Calu3 (cell line): ENCODE results near the gene TBX15. TPM values are rescaled to one million over a fixed set of nuclear protein-coding genes. Genes with fewer than 3 reads are reported as not detected.

Experiments used
- BruUV-seq: library from RNA; stranded (reverse); fragments of 400-500 nt; replicated peaks from 2 replicates; lab custom pipeline; 2021; lab: Mats Ljungman, UMichigan
- CTCF ChIA-PET: fragments of 300-600 bp; sonication (Branson Sonifier 250); formaldehyde crosslinking; loops from one replicate; lab custom pipeline; 2022; ENCODE audit warnings: antibody characterized with exemption; lab: Charles Lee
- DNase-seq: peaks from one replicate; pipeline ENCODE4 v3.0.0; 2022
- H3K27ac Mint-ChIP-seq: one replicate; pipeline ENCODE4 v1.8.0; 2022; ENCODE audit warnings: mixed read lengths; ENCODE audit not compliant: unreplicated experiment
- H3K27me3 Mint-ChIP-seq: one replicate; pipeline ENCODE4 v1.8.0; 2022; ENCODE audit warnings: mixed read lengths; ENCODE audit not compliant: unreplicated experiment
- H3K36me3 Mint-ChIP-seq: one replicate; pipeline ENCODE4 v1.8.0; 2022; ENCODE audit warnings: mild to moderate bottlenecking, moderate library complexity, mixed read lengths; ENCODE audit not compliant: insufficient read depth, unreplicated experiment
- H3K4me1 Mint-ChIP-seq: one replicate; pipeline ENCODE4 v1.8.0; 2022; ENCODE audit warnings: mild to moderate bottlenecking, low read depth, mixed read lengths; ENCODE audit not compliant: unreplicated experiment
- H3K4me3 Mint-ChIP-seq: one replicate; pipeline ENCODE4 v1.8.0; 2022; ENCODE audit warnings: mild to moderate bottlenecking, low read depth, moderate library complexity, mixed read lengths; ENCODE audit not compliant: unreplicated experiment
- H3K9me3 Mint-ChIP-seq: one replicate; pipeline ENCODE4 v1.8.0; 2022; ENCODE audit warnings: low read depth, mixed read lengths; ENCODE audit not compliant: unreplicated experiment
- intact Hi-C: fragments of 100-400 bp; cut with micrococcal nuclease; formaldehyde crosslinking; loops from one replicate; pipeline ENCODE4 v1.10.0; 2022; ENCODE audit not compliant: unreplicated experiment
- total RNA-seq: library from RNA; stranded (reverse); gene quantifications from 2 replicates; pipeline ENCODE4 v1.2.3, GENCODE V29; 2022
- TF ChIP-seq, protein P1 (sequence below): fragments of 200-600 bp; IDR thresholded peaks from one replicate; pipeline ENCODE4 v1.8.0; 2022; ENCODE audit warnings: antibody characterized with exemption; ENCODE audit not compliant: unreplicated experiment

The TBX15 gene
- total RNA-seq, 1 experiment from 2014 or later: not detected

DNA sequence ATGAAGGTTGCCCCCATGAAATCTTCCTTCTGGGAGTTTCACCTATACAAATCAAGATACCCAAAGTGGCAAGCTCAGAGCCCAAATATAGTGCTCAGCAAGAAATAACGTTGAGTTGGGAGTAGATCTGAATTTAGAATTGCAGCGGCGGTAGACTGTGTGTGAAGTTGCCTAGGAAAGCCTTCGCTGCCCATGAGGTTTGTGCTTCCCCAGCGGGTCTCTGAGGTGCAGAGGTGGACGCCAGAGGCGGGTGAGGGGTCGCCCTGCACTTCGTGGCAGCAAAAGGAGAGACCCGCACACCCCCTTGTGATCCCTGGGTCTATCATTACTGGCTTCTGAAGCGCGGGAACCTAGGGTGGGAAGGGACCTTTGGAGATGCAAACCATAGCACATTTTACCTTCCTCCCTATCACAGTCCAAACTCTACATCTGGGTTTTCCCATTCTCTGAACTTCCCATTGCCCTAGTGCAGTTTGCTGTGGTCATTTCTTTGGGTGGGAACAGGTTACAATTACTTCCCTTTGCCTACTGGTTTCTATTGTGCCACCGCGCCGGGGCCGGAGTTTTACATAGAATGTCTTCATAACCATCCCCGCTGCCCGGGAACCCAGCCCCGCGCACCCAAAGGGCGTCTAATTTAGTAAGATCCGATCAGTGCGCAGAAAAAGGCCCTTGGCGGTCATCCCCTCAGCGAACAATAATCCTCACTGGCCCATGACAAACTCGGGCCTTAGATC is 5.2 kb downstream of the TBX15 start:
- no peak overlapping the region for H3K27ac Mint-ChIP-seq
- no peaks in the 10 kb centered on the region for H3K27me3 Mint-ChIP-seq
- DNase-seq: no peak
- no peak overlapping the region for H3K4me3 Mint-ChIP-seq
- CTCF ChIA-PET: no interaction called here
- TF ChIP-seq, protein P1, sequence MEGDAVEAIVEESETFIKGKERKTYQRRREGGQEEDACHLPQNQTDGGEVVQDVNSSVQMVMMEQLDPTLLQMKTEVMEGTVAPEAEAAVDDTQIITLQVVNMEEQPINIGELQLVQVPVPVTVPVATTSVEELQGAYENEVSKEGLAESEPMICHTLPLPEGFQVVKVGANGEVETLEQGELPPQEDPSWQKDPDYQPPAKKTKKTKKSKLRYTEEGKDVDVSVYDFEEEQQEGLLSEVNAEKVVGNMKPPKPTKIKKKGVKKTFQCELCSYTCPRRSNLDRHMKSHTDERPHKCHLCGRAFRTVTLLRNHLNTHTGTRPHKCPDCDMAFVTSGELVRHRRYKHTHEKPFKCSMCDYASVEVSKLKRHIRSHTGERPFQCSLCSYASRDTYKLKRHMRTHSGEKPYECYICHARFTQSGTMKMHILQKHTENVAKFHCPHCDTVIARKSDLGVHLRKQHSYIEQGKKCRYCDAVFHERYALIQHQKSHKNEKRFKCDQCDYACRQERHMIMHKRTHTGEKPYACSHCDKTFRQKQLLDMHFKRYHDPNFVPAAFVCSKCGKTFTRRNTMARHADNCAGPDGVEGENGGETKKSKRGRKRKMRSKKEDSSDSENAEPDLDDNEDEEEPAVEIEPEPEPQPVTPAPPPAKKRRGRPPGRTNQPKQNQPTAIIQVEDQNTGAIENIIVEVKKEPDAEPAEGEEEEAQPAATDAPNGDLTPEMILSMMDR: no peak
- H3K36me3 Mint-ChIP-seq: no peaks in the 10 kb centered on the region
- H3K9me3 Mint-ChIP-seq: peaks cover 9% of the 10 kb centered on the region
- no TSS peak for BruUV-seq
- no peaks in the 10 kb centered on the region for H3K4me1 Mint-ChIP-seq
- intact Hi-C loops: no loop called here

DNA sequence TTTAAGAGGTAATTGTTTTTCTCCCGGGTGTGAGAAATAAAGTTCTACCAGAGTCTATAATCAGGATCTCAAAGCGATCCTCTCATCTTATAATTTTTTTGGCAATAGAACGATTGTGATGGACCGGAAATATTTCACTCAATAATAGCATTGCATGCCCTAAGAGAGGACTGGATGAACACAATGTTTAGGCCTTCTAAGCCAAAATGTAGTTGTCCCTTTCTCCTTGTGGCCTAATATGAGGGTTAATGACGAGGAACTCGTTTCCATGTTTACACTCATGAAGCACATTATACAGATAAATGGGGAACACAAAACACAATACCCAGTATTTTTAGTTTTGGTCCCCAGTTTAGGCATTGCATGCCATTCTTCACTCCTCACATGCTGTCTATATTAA is 5.9 kb downstream of the TBX15 start:
- no peaks in the 10 kb centered on the region for H3K27me3 Mint-ChIP-seq
- peaks cover 9% of the 10 kb centered on the region for H3K9me3 Mint-ChIP-seq
- no peaks in the 10 kb centered on the region for H3K4me1 Mint-ChIP-seq
- intact Hi-C loops: no loop called here
- no TSS peak for BruUV-seq
- no peak for DNase-seq
- H3K4me3 Mint-ChIP-seq: no peak overlapping the region
- no peaks in the 10 kb centered on the region for H3K36me3 Mint-ChIP-seq
- no peak overlapping the region for H3K27ac Mint-ChIP-seq
- CTCF ChIA-PET: no interaction called here
- TF ChIP-seq, protein P1: no peak

DNA sequence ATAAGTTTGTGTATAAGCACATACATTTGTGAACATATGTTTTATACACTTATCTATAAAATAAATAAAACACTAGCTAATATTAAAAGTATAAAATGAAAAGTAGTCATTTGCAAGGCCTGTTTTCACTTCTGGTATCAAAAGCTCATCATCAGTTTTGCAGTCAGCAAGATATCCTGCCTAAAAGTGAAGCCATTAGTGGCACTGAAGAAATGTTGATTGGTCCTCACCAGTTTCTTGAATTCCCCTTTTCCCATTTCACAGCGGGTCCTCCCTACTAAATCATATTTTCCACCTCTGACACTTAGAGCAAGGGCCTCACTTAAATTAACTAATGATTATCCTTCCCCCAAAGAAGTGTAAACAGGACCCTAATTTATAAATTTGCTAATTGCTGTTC is 6.7 kb downstream of the TBX15 start:
- DNase-seq: no peak
- Mint-ChIP-seq H3K4me1 (no peaks in the 10 kb centered on the region), H3K27ac (no peak overlapping the region), H3K36me3 (no peaks in the 10 kb centered on the region), H3K4me3 (no peak overlapping the region), H3K9me3 (peaks cover 9% of the 10 kb centered on the region), H3K27me3 (no peaks in the 10 kb centered on the region)
- TF ChIP-seq, protein P1: no peak
- CTCF ChIA-PET: no interaction called here
- intact Hi-C loops: no loop called here
- BruUV-seq: no TSS peak

DNA sequence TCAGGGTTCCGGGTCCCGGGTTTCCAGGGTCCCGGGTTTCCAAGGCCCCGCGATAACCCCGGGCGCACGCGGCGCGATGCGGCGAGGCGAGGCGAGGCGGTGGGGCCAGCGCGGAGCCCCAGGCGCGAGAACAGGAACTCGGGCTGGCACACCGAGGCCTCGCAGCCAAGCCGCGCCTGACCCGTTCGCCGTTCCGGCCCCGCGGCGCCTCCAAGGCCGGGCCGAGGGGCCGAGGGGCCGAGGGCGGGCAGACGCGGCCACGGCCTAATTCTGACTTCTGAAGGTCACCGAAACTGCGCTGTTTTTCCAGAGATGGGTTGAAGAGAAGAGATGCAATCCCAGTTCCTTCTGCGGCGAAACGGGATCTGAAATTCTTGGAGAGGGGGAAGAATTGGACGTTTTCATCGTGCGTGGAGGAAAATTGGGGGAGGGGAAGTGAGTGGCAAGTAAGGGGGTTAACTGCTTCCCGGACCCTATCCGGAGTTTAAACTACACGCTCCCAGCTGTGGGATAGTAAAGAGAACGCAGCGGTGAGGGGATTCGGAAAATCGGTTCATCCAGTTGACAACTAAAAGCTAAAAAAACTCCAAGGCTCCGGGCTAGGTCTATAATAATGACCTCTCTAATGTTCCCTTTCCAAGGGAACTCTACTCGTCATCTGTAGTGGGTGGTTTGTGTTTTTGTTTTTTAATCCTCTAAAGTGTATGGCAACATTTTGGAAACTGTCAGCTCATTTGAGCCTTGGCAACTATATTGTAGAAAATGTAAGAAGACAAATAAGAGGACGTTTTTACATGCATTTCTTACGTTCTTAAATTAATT is 8.2 kb downstream of the TBX15 start:
- H3K27me3 Mint-ChIP-seq: no peaks in the 10 kb centered on the region
- H3K9me3 Mint-ChIP-seq: peaks cover 3% of the 10 kb centered on the region
- CTCF ChIA-PET: no interaction called here
- DNase-seq: no peak
- intact Hi-C loops: no loop called here
- H3K4me1 Mint-ChIP-seq: no peaks in the 10 kb centered on the region
- no peak overlapping the region for H3K4me3 Mint-ChIP-seq
- H3K36me3 Mint-ChIP-seq: no peaks in the 10 kb centered on the region
- H3K27ac Mint-ChIP-seq: no peak overlapping the region
- TF ChIP-seq, protein P1: no peak
- BruUV-seq: no TSS peak
